H1 (cell line): ENCODE results near the gene FOXM1. TPM values are rescaled to one million over a fixed set of nuclear protein-coding genes. Genes with fewer than 3 reads are reported as not detected.

Source experiments
- ASH2L ChIP-seq: fragments of 200-600, 300-600 bp; sonication (generic); IDR thresholded peaks from one replicate; pipeline ENCODE4 v1.7.1; 2017; ENCODE audit warnings: low read length
- EP300 ChIP-seq, 2 experiments: IDR thresholded peaks; 1 replicate in 1 of 2; 2 replicates in 1 of 2; pipeline ENCODE4 v1.6.1; 2011 to 2012; ENCODE audit warnings: low read depth in 2 of 2, low read length in 2 of 2, mild to moderate bottlenecking in 2 of 2, borderline replicate concordance in 1 of 2, inconsistent platforms in 1 of 2, moderate library complexity in 1 of 2
- EZH2 ChIP-seq: fragments of 200-600 bp; sonication (generic); IDR thresholded peaks from 2 replicates; pipeline ENCODE4 v1.7.1; 2012; ENCODE audit warnings: low read depth, mild to moderate bottlenecking, moderate library complexity, low read length, inconsistent platforms; ENCODE audit not compliant: severe bottlenecking
- FOSL1 ChIP-seq: IDR thresholded peaks from 2 replicates; pipeline ENCODE4 v1.6.1; 2011; ENCODE audit warnings: mild to moderate bottlenecking, low read depth, low read length, moderate library complexity; ENCODE audit not compliant: insufficient read depth
- HDAC2 ChIP-seq, 2 experiments: fragments of 300-600 bp in 1 of 2; sonication (generic) in 1 of 2; IDR thresholded peaks; 2 replicates each; pipeline ENCODE4 v1.6.1; 2011 to 2012; ENCODE audit warnings: low read depth in 2 of 2, low read length in 2 of 2, mild to moderate bottlenecking in 2 of 2, moderate library complexity in 2 of 2, borderline replicate concordance in 1 of 2, inconsistent platforms in 1 of 2
- JUN ChIP-seq: IDR thresholded peaks from 2 replicates; pipeline ENCODE4 v1.6.1; 2011; ENCODE audit warnings: low read depth, mild to moderate bottlenecking, improper control_type of control experiment, low read length
- KDM1A ChIP-seq: fragments of 200-600, 300-600 bp; sonication (generic); IDR thresholded peaks from 2 replicates; pipeline ENCODE4 v1.7.1; 2016; ENCODE audit warnings: mild to moderate bottlenecking, low read length, borderline replicate concordance
- KDM5A ChIP-seq: fragments of 200-600 bp; IDR thresholded peaks from 2 replicates; pipeline ENCODE4 v1.7.1; 2012; ENCODE audit warnings: mild to moderate bottlenecking, low read length, inconsistent platforms, mixed read lengths
- RBBP5 ChIP-seq: IDR thresholded peaks from 2 replicates; pipeline ENCODE4 v1.7.1; 2012; ENCODE audit warnings: low read depth, mild to moderate bottlenecking, inconsistent platforms, low read length, moderate library complexity, borderline replicate concordance
- RXRA ChIP-seq: IDR thresholded peaks from 2 replicates; pipeline ENCODE4 v1.6.1; 2011; ENCODE audit warnings: low read depth, mild to moderate bottlenecking, low read length, moderate library complexity; ENCODE audit not compliant: insufficient read depth
- SIX5 ChIP-seq: IDR thresholded peaks from 2 replicates; pipeline ENCODE4 v1.6.1; 2011; ENCODE audit warnings: mild to moderate bottlenecking, low read depth, low read length
- SP4 ChIP-seq: IDR thresholded peaks from 2 replicates; pipeline ENCODE4 v1.6.1; 2012; ENCODE audit warnings: low read length, inconsistent platforms
- SRF ChIP-seq: IDR thresholded peaks from 2 replicates; pipeline ENCODE4 v1.6.1; 2011; ENCODE audit warnings: mild to moderate bottlenecking, low read depth, low read length, moderate library complexity
- TCF12 ChIP-seq: IDR thresholded peaks from 2 replicates; pipeline ENCODE4 v1.6.1; 2011; ENCODE audit warnings: low read depth, mild to moderate bottlenecking, low read length
- polyA plus RNA-seq, 7 experiments: library from polyadenylated mRNA; depleted of rRNA in 3 of 7; stranded (reverse) in 5 of 7; unstranded in 2 of 7; fragments of >200 nt in 5 of 7; fragments of 200-250 nt in 2 of 7; gene quantifications; 1 replicate in 5 of 7; 2 replicates in 1 of 7; 4 replicates in 1 of 7; pipeline versions ENCODE4 v1.2.1 to v1.2.3, GENCODE V29; 2011 to 2013; ENCODE audit warnings: missing spikeins in 2 of 7, mixed read lengths in 2 of 7
- total RNA-seq: library from RNA; stranded (reverse); fragmentation: NEBNext Ultra II Directional; extraction: Animal tissue kit (Norgen Biotek cat#: 25700); gene quantifications from 2 replicates; pipeline ENCODE4 v1.2.1, GENCODE V29; 2021
- TF ChIP-seq, protein P1 (sequence below): IDR thresholded peaks from 2 replicates; pipeline ENCODE4 v1.6.1; 2012; ENCODE audit warnings: inconsistent platforms
- TF ChIP-seq, protein P2 (sequence below): IDR thresholded peaks from 2 replicates; pipeline ENCODE4 v1.6.1; 2011; ENCODE audit warnings: low read length, improper control_type of control experiment
- TF ChIP-seq, protein P3 (sequence below), 3 experiments: IDR thresholded peaks; 1 replicate in 2 of 3; 2 replicates in 1 of 3; pipeline versions ENCODE4 v1.5.1 to v1.6.1; 2011; ENCODE audit warnings: low read length in 3 of 3, mild to moderate bottlenecking in 3 of 3, inconsistent platforms in 2 of 3, low read depth in 1 of 3, moderate library complexity in 1 of 3; ENCODE audit not compliant: insufficient read depth in 1 of 3; ENCODE audit errors: control extremely low read depth in 1 of 3

FOXM1 gene
- total and polyA plus RNA-seq, 2 of the 8 experiments (the other 6 are each of a cell fraction or from before 2014, with no cell fraction given), result 58.1 to 121 TPM

DNA sequence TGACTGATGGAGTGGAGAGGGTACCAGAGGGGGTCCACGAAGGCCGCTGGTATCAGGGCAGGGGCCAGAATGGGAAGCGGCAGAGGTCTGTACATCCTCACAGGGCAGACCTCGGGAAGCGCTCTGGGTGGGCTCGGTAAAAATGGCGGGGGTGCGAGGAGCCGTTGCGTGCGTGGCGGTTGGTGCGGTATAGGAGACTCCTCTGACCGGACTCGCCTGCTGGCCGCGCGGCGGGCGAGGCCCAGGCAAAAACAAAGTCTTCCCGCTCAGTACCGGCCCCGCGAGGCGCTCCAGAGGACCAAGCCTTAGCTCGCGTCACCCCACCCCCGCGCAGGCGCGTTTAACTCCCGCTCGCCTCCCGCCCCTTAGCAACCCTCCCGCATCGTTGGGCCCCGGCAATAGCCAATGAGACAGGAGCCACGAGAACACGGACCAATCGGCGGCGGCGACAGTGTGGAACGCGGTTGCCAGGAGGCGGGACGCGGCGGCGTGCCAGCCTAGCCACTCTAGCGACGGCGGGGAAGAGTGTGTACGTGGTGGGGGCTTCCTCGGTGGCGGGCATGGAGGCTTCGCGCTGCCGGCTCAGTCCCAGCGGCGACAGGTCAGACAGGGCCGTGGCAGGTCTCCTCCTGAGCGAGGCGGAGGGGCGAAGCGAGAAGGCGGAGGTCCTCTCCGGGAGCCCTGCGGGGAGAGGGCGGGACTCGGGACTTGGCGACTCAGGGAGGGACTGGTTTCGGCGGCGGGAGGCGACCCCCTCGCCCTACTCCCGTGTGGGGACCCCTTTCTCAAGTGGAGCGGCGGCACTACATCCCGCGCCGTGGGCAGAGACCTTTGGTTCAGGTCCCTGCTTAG is 13.6 kb upstream of the FOXM1 start, which contains the start of gene TULP3 (continued):
- TF ChIP-seq, protein P1, sequence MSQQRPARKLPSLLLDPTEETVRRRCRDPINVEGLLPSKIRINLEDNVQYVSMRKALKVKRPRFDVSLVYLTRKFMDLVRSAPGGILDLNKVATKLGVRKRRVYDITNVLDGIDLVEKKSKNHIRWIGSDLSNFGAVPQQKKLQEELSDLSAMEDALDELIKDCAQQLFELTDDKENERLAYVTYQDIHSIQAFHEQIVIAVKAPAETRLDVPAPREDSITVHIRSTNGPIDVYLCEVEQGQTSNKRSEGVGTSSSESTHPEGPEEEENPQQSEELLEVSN, result peak; percentile 95
- TF ChIP-seq SIX5 (no peak), RBBP5 (peak; percentile 94), EP300 (IDR thresholded peaks at IDR 0.05; ENCODE audit: borderline replicate concordance in 1 of 2, low read depth in 2 of 2, low read length in 2 of 2) (no peak), RXRA (no peak), JUN (no peak), FOSL1 (no peak), SRF (no peak), ASH2L (peak; percentile 68), KDM1A (no peak), KDM5A (no peak), EZH2 (no peak), TCF12 (no peak), HDAC2 (IDR thresholded peaks at IDR 0.05; ENCODE audit: borderline replicate concordance in 1 of 2, low read depth in 2 of 2, low read length in 2 of 2) (peak; percentile 48 to 84; a peak in 2 of 4 replicates), SP4 (no peak)
- TF ChIP-seq, protein P2, sequence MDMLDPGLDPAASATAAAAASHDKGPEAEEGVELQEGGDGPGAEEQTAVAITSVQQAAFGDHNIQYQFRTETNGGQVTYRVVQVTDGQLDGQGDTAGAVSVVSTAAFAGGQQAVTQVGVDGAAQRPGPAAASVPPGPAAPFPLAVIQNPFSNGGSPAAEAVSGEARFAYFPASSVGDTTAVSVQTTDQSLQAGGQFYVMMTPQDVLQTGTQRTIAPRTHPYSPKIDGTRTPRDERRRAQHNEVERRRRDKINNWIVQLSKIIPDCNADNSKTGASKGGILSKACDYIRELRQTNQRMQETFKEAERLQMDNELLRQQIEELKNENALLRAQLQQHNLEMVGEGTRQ, result no peak
- TF ChIP-seq, protein P3, sequence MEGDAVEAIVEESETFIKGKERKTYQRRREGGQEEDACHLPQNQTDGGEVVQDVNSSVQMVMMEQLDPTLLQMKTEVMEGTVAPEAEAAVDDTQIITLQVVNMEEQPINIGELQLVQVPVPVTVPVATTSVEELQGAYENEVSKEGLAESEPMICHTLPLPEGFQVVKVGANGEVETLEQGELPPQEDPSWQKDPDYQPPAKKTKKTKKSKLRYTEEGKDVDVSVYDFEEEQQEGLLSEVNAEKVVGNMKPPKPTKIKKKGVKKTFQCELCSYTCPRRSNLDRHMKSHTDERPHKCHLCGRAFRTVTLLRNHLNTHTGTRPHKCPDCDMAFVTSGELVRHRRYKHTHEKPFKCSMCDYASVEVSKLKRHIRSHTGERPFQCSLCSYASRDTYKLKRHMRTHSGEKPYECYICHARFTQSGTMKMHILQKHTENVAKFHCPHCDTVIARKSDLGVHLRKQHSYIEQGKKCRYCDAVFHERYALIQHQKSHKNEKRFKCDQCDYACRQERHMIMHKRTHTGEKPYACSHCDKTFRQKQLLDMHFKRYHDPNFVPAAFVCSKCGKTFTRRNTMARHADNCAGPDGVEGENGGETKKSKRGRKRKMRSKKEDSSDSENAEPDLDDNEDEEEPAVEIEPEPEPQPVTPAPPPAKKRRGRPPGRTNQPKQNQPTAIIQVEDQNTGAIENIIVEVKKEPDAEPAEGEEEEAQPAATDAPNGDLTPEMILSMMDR (IDR thresholded peaks at IDR 0.05; ENCODE audit: control extremely low read depth in 1 of 3, insufficient read depth in 1 of 3, low read depth in 1 of 3, low read length in 3 of 3), result no peak
